A673 (cell line): ENCODE results near the gene TAF9.

ENCODE experiments used
- EZH2 ChIP-seq: fragments of 200-600 bp; sonication (generic); IDR thresholded peaks from 2 replicates; pipeline ENCODE4 v1.6.1; 2017; ENCODE audit warnings: borderline replicate concordance, low read depth, mild to moderate bottlenecking, mixed read lengths, antibody characterized with exemption, low read length; ENCODE audit not compliant: poor library complexity, severe bottlenecking
- TF ChIP-seq, protein P1 (sequence below): fragments of 300-800, 200-600 bp; sonication (generic); conservative IDR thresholded peaks from 2 replicates; pipeline ENCODE4 v1.5.1; 2017; ENCODE audit warnings: low read depth, mild to moderate bottlenecking, antibody characterized with exemption, low read length, moderate library complexity, mixed read lengths

GRCh38 chr5:69418554-69418953 is 49.2 kb upstream of the TAF9 start:
- TF ChIP-seq EZH2, result no peak
- TF ChIP-seq, protein P1, sequence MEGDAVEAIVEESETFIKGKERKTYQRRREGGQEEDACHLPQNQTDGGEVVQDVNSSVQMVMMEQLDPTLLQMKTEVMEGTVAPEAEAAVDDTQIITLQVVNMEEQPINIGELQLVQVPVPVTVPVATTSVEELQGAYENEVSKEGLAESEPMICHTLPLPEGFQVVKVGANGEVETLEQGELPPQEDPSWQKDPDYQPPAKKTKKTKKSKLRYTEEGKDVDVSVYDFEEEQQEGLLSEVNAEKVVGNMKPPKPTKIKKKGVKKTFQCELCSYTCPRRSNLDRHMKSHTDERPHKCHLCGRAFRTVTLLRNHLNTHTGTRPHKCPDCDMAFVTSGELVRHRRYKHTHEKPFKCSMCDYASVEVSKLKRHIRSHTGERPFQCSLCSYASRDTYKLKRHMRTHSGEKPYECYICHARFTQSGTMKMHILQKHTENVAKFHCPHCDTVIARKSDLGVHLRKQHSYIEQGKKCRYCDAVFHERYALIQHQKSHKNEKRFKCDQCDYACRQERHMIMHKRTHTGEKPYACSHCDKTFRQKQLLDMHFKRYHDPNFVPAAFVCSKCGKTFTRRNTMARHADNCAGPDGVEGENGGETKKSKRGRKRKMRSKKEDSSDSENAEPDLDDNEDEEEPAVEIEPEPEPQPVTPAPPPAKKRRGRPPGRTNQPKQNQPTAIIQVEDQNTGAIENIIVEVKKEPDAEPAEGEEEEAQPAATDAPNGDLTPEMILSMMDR, result no peak
